ENCODE results near the gene PPM1J. TPM values are rescaled to one million over a fixed set of nuclear protein-coding genes. Genes with fewer than 3 reads are reported as not detected.
A peak's percentile ranks its signal among the peaks of the same experiment; 100 is the strongest.

The PPM1J gene
- total RNA-seq, 1 donor, result 1.1 TPM

DNA sequence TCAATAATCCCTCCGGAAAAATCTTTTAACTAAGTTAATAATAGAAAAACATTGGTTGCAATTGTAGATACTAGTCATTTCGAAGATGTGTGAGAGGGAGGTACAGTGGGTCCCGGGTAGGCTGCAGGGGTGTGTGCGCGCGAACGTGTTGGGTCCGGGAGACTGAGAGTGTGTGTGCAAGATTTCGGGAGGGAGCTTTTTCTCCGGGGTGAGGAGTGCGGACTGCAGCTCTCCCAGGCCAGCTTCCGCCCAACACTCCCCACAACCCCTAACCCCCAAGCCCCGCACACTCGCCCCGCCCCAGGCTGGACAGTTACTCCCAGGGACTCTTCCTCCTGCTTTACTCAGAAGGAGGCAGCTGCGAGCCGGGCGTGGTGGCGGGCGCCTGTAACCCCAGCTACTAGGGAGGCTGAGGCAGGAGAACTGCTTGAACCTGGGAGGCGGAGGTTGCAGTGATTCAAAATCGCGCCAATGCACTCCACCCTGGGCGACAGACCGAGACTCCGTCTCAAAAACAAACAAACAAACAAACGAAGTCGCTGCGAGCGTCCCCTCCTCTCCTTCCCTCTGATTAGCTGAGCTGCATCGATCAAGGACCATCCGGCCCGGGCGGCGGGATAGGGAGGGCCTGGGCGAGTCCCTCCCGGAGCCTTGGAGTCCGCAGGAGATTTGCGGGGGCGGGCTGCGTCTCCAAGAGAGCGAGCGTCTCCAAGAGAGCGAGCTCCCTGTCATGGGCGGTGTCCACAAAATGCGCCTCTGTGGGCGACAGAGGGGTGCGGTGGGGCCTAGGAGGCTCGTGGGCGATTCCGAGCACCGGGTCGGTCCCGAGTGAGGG, 28.3 kb upstream of the PPM1J start:
- DNase-seq (ENCODE audit: insufficient read length, low spot score, missing footprints), result no peak
- Histone ChIP-seq H3K79me2 (ENCODE audit: insufficient read depth, low read length) (no peaks in the 10 kb centered on the region), H3K27ac (ENCODE audit: low read depth, low read length) (no peak overlapping the region), H4K20me1 (ENCODE audit: insufficient read depth, low read length) (no peaks in the 10 kb centered on the region), H3K36me3 (ENCODE audit: insufficient read depth, low read length) (no peaks in the 10 kb centered on the region), H2AFZ (ENCODE audit: low read length) (peak overlapping the region; percentile 84), H3K27me3 (ENCODE audit: insufficient read depth, low read length) (peaks cover 3% of the 10 kb centered on the region), H3K4me2 (ENCODE audit: insufficient read depth, low read length) (peak overlapping the region; percentile 86), H3K4me1 (ENCODE audit: insufficient read depth, low read length) (peaks cover 5% of the 10 kb centered on the region), H3K4me3 (ENCODE audit: insufficient read depth, low read length) (peak overlapping the region; percentile 65), H3K9me3 (ENCODE audit: low read depth, low read length) (no peaks in the 10 kb centered on the region)
- TF ChIP-seq, protein P1, sequence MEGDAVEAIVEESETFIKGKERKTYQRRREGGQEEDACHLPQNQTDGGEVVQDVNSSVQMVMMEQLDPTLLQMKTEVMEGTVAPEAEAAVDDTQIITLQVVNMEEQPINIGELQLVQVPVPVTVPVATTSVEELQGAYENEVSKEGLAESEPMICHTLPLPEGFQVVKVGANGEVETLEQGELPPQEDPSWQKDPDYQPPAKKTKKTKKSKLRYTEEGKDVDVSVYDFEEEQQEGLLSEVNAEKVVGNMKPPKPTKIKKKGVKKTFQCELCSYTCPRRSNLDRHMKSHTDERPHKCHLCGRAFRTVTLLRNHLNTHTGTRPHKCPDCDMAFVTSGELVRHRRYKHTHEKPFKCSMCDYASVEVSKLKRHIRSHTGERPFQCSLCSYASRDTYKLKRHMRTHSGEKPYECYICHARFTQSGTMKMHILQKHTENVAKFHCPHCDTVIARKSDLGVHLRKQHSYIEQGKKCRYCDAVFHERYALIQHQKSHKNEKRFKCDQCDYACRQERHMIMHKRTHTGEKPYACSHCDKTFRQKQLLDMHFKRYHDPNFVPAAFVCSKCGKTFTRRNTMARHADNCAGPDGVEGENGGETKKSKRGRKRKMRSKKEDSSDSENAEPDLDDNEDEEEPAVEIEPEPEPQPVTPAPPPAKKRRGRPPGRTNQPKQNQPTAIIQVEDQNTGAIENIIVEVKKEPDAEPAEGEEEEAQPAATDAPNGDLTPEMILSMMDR (IDR thresholded peaks at IDR 0.05; ENCODE audit: extremely low read depth, low read depth, low read length), result no peak

DNA sequence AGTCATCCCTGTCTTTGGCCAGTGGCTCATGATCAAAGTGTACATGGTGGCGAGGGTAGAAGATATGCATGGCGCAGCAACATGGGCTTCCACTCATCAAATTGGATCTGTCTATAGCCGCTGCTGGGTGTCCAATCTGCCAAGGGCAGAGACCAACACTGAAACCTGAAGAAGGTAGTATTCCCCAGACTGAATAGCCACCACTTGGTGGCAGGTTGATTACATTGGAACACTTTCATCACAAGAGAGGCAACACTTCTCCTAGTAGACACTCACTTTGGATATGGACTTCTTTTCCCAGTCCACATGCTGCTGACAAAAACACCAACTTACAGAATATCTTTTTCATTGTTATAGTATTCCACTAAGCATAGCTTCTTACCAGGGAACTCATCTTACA, 22.4 kb upstream of the PPM1J start:
- Histone ChIP-seq H3K36me3 (ENCODE audit: insufficient read depth, low read length) (no peaks in the 10 kb centered on the region), H3K27ac (ENCODE audit: low read depth, low read length) (no peak overlapping the region), H3K4me3 (ENCODE audit: insufficient read depth, low read length) (no peak overlapping the region), H2AFZ (ENCODE audit: low read length) (no peak overlapping the region), H3K79me2 (ENCODE audit: insufficient read depth, low read length) (no peaks in the 10 kb centered on the region), H3K4me1 (ENCODE audit: insufficient read depth, low read length) (peaks cover 3% of the 10 kb centered on the region), H3K9me3 (ENCODE audit: low read depth, low read length) (no peaks in the 10 kb centered on the region), H4K20me1 (ENCODE audit: insufficient read depth, low read length) (no peaks in the 10 kb centered on the region), H3K27me3 (ENCODE audit: insufficient read depth, low read length) (peaks cover 3% of the 10 kb centered on the region), H3K4me2 (ENCODE audit: insufficient read depth, low read length) (no peak overlapping the region)
- DNase-seq (ENCODE audit: insufficient read length, low spot score, missing footprints), result no peak
- TF ChIP-seq, protein P1 (IDR thresholded peaks at IDR 0.05; ENCODE audit: extremely low read depth, low read depth, low read length), result no peak

- Histone ChIP-seq H3K4me3 (ENCODE audit: insufficient read depth, low read length) (no peak overlapping the region), H3K4me2 (ENCODE audit: insufficient read depth, low read length) (no peak overlapping the region), H3K79me2 (ENCODE audit: insufficient read depth, low read length) (no peaks in the 10 kb centered on the region), H3K9me3 (ENCODE audit: low read depth, low read length) (no peaks in the 10 kb centered on the region), H2AFZ (ENCODE audit: low read length) (no peak overlapping the region), H3K4me1 (ENCODE audit: insufficient read depth, low read length) (peaks cover 3% of the 10 kb centered on the region), H3K27me3 (ENCODE audit: insufficient read depth, low read length) (peaks cover 3% of the 10 kb centered on the region), H3K36me3 (ENCODE audit: insufficient read depth, low read length) (no peaks in the 10 kb centered on the region), H3K27ac (ENCODE audit: low read depth, low read length) (peak overlapping the region; percentile 17), H4K20me1 (ENCODE audit: insufficient read depth, low read length) (no peaks in the 10 kb centered on the region)
- TF ChIP-seq, protein P1 (IDR thresholded peaks at IDR 0.05; ENCODE audit: extremely low read depth, low read depth, low read length), result no peak
- peak; percentile 96 for DNase-seq (ENCODE audit: insufficient read length, low spot score, missing footprints)
Measured at GRCh38 chr1:112735752-112736151, 20.6 kb upstream of the PPM1J start.

GRCh38 chr1:112731451-112731850, 16.3 kb upstream of the PPM1J start:
- H3K79me2 ChIP-seq (ENCODE audit: insufficient read depth, low read length), result no peaks in the 10 kb centered on the region
- no peak overlapping the region for H3K27ac ChIP-seq (ENCODE audit: low read depth, low read length)
- no peak for DNase-seq (ENCODE audit: insufficient read length, low spot score, missing footprints)
- H3K4me3 ChIP-seq (ENCODE audit: insufficient read depth, low read length), result no peak overlapping the region
- H3K4me1 ChIP-seq (ENCODE audit: insufficient read depth, low read length), result peaks cover 3% of the 10 kb centered on the region
- H3K27me3 ChIP-seq (ENCODE audit: insufficient read depth, low read length), result no peaks in the 10 kb centered on the region
- TF ChIP-seq, protein P1 (IDR thresholded peaks at IDR 0.05; ENCODE audit: extremely low read depth, low read depth, low read length), result no peak
- no peak overlapping the region for H3K4me2 ChIP-seq (ENCODE audit: insufficient read depth, low read length)
- no peaks in the 10 kb centered on the region for H3K36me3 ChIP-seq (ENCODE audit: insufficient read depth, low read length)
- no peaks in the 10 kb centered on the region for H4K20me1 ChIP-seq (ENCODE audit: insufficient read depth, low read length)
- H2AFZ ChIP-seq (ENCODE audit: low read length), result no peak overlapping the region
- no peaks in the 10 kb centered on the region for H3K9me3 ChIP-seq (ENCODE audit: low read depth, low read length)
